OCI-LY7 (cell line): ENCODE data around the gene TPK1. TPM values are rescaled to one million over a fixed set of nuclear protein-coding genes. Genes with fewer than 3 reads are reported as not detected.

Experiments used
- BruUV-seq: library from RNA; stranded (reverse); fragments of 400-500 nt; replicated peaks from 2 replicates; lab custom pipeline; 2021; lab: Mats Ljungman, UMichigan
- CTCF ChIA-PET: fragments of 300-600 bp; sonication (Branson Sonifier 250); formaldehyde crosslinking; loops from one replicate; lab custom pipeline; 2022; ENCODE audit warnings: antibody characterized with exemption; ENCODE audit not compliant: unreplicated experiment; lab: Charles Lee
- POLR2A ChIA-PET: fragments of 300-600 bp; sonication (Branson Sonifier 250); formaldehyde crosslinking; loops from one replicate; lab custom pipeline; 2022; ENCODE audit warnings: antibody characterized with exemption; lab: Charles Lee
- DNase-seq: peaks from one replicate; pipeline ENCODE4 v3.0.0-alpha.2; 2015; ENCODE audit warnings: low spot score
- H2AFZ ChIP-seq: fragments of 200-600 bp; sonication (generic), shearing (Covaris generic); 2 replicates; pipeline ENCODE4 v1.6.1; 2014; ENCODE audit warnings: mild to moderate bottlenecking, antibody characterized with exemption, low read length, moderate library complexity
- H3K27ac ChIP-seq: fragments of 200-600 bp; sonication (generic); 2 replicates; pipeline ENCODE4 v1.5.1; 2014; ENCODE audit warnings: mixed run types, low read depth, mild to moderate bottlenecking, moderate library complexity, low read length, inconsistent platforms; ENCODE audit not compliant: poor library complexity, severe bottlenecking
- H3K36me3 ChIP-seq: fragments of 200-600 bp; sonication (generic); 2 replicates; pipeline ENCODE4 v1.6.1; 2014; ENCODE audit warnings: mild to moderate bottlenecking, antibody characterized with exemption, low read length, moderate library complexity, mixed read lengths; ENCODE audit not compliant: insufficient read depth
- H3K4me1 ChIP-seq: fragments of 200-600 bp; sonication (generic); 2 replicates; pipeline ENCODE4 v1.5.1; 2014; ENCODE audit warnings: mild to moderate bottlenecking, low read length; ENCODE audit not compliant: insufficient read depth, poor library complexity, severe bottlenecking
- H3K4me2 ChIP-seq: fragments of 200-600 bp; sonication (generic); 2 replicates; pipeline ENCODE4 v1.6.1; 2014; ENCODE audit warnings: mild to moderate bottlenecking, low read length
- H3K4me3 ChIP-seq: fragments of 200-600 bp; sonication (generic); 2 replicates; pipeline ENCODE4 v1.5.1; 2014; ENCODE audit warnings: mild to moderate bottlenecking, low read depth, low read length; ENCODE audit not compliant: poor library complexity, severe bottlenecking
- H3K79me2 ChIP-seq: fragments of 200-600 bp; sonication (generic); 2 replicates; pipeline ENCODE4 v1.6.1; 2016; ENCODE audit warnings: low read depth, mild to moderate bottlenecking, low read length, moderate library complexity, mixed read lengths; ENCODE audit not compliant: insufficient read depth
- H3K9me2 ChIP-seq: fragments of 200-600 bp; sonication (generic); 2 replicates; pipeline ENCODE4 v1.6.1; 2016; ENCODE audit warnings: mild to moderate bottlenecking, low read length, mixed read lengths; ENCODE audit not compliant: insufficient read depth
- H3K9me3 ChIP-seq: fragments of 200-600 bp; sonication (generic); 2 replicates; pipeline ENCODE4 v1.6.1; 2014; ENCODE audit warnings: mild to moderate bottlenecking, mixed run types, low read length, mixed read lengths
- H4K20me1 ChIP-seq: fragments of 200-600 bp; sonication (generic); 2 replicates; pipeline ENCODE4 v1.6.1; 2014; ENCODE audit warnings: mild to moderate bottlenecking, antibody characterized with exemption, low read length, moderate library complexity, mixed read lengths; ENCODE audit not compliant: insufficient read depth
- CTCF ChIP-seq: fragments of 200-600 bp; sonication (generic); conservative IDR thresholded peaks from 2 replicates; pipeline ENCODE4 v1.5.1; 2014; ENCODE audit warnings: mild to moderate bottlenecking, antibody characterized with exemption, low read length, moderate library complexity, mixed read lengths
- EZH2phosphoT487 ChIP-seq: fragments of 200-600 bp; sonication (generic); IDR thresholded peaks from 2 replicates; pipeline ENCODE4 v1.6.1; 2018; ENCODE audit warnings: low read depth, borderline replicate concordance, mild to moderate bottlenecking, mixed run types, antibody characterized with exemption, low read length, moderate library complexity, mixed read lengths
- intact Hi-C: fragments of 100-400 bp; cut with micrococcal nuclease; formaldehyde crosslinking; loops from one replicate; pipeline ENCODE4 v1.10.0; 2022; ENCODE audit not compliant: unreplicated experiment
- total RNA-seq, 2 experiments: library from RNA; depleted of rRNA in 1 of 2; stranded (reverse); fragments of >200 nt in 1 of 2; shearing (Covaris generic) in 1 of 2; gene quantifications; 2 replicates each; pipeline ENCODE4 v1.2.3, GENCODE V29; 2014 to 2022

Gene TPK1
- total RNA-seq, 2 experiments from 2014 or later = 6.7 to 12.5 TPM

GRCh38 chr7:144738708-144739314, 97.0 kb downstream of the TPK1 start:
- H4K20me1 ChIP-seq = no peaks in the 10 kb centered on the region
- no peak for TF ChIP-seq EZH2phosphoT487
- peak; percentile 94 for TF ChIP-seq CTCF
- H3K4me1 ChIP-seq = no peaks in the 10 kb centered on the region
- H3K27ac ChIP-seq = no peak overlapping the region
- no peaks in the 10 kb centered on the region for H3K36me3 ChIP-seq
- no peak overlapping the region for H3K4me3 ChIP-seq
- no peaks in the 10 kb centered on the region for H3K9me3 ChIP-seq
- no TSS peak for BruUV-seq
- CTCF ChIA-PET = no interaction called here
- H3K4me2 ChIP-seq = no peak overlapping the region
- H3K79me2 ChIP-seq = no peaks in the 10 kb centered on the region
- H2AFZ ChIP-seq = no peak overlapping the region
- peak; percentile 60 for DNase-seq
- H3K9me2 ChIP-seq = no peaks in the 10 kb centered on the region
- intact Hi-C loops = loop anchor here (5.0 kb wide), 2 partner anchors 48 to 98 kb away; partner anchors contain the start of gene TPK1
- POLR2A ChIA-PET = interaction anchor here (0.6 to 0.7 kb wide), 2 partner anchors 96 to 104 kb away, joined by 3 read pairs; no protein-coding TSS in a partner anchor

GRCh38 chr7:144738146-144738545, 97.7 kb downstream of the TPK1 start:
- no peak overlapping the region for H2AFZ ChIP-seq
- no peaks in the 10 kb centered on the region for H3K9me3 ChIP-seq
- H3K4me3 ChIP-seq = no peak overlapping the region
- intact Hi-C loops = loop anchor here (5.0 kb wide), 2 partner anchors 49 to 99 kb away; partner anchors contain the start of gene TPK1
- no peaks in the 10 kb centered on the region for H3K4me1 ChIP-seq
- ChIA-PET POLR2A (interaction anchor here (0.7 kb wide), 1 partner anchor 97 kb away, joined by 3 read pairs; no protein-coding TSS in a partner anchor), CTCF (no interaction called here)
- no peak overlapping the region for H3K4me2 ChIP-seq
- no TSS peak for BruUV-seq
- H3K27ac ChIP-seq = no peak overlapping the region
- no peaks in the 10 kb centered on the region for H3K36me3 ChIP-seq
- H3K79me2 ChIP-seq = no peaks in the 10 kb centered on the region
- DNase-seq = no peak
- no peaks in the 10 kb centered on the region for H3K9me2 ChIP-seq
- no peaks in the 10 kb centered on the region for H4K20me1 ChIP-seq
- TF ChIP-seq EZH2phosphoT487 = no peak

DNA sequence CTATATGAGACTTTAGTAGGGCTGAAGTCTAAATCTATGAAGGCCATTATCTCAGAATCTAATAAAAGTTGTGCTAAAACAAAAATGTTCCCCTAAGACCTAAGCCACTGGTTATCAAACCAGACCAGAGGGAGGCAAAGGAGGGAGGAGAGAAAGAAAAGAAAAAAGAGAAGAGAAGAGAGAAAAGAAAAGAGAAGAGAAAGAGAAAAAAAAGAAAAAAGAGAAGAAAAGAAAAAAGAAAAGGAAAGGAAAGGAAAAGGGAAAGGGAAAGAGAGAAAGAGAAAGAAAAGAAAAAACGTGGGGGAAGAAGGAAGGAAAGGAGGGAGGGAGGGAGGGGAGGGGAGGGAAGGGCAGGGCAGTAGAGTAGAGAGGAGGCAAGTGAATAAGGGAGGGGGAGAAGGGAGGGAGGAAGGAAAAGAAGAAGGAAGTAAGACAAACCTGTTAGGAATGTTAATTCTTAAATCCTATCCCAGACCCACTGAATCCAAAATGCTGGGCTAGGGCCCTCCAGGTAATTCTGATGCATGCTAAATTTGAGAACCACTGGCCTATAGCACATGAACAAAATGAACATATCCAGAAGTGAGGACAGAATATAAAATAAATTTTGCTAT, 98.9 kb downstream of the TPK1 start:
- no peaks in the 10 kb centered on the region for H3K9me2 ChIP-seq

More for the DNA sequence above, 98.9 kb downstream of the TPK1 start:
- H3K27ac ChIP-seq = no peak overlapping the region
- H3K4me3 ChIP-seq = no peak overlapping the region
- DNase-seq = no peak
- H3K4me2 ChIP-seq = no peak overlapping the region
- no peak overlapping the region for H2AFZ ChIP-seq
- intact Hi-C loops = loop anchor here (5.0 kb wide), 2 partner anchors 50 to 100 kb away; partner anchors contain the start of gene TPK1
- H4K20me1 ChIP-seq = no peaks in the 10 kb centered on the region
- ChIA-PET CTCF (no interaction called here), POLR2A (interaction anchor here (0.6 to 0.9 kb wide), 2 partner anchors 99 to 418 kb away, joined by 3 read pairs; partner anchors contain the start of gene TPK1)
- H3K79me2 ChIP-seq = no peaks in the 10 kb centered on the region
- no peaks in the 10 kb centered on the region for H3K4me1 ChIP-seq
- no peak for TF ChIP-seq EZH2phosphoT487
- TF ChIP-seq CTCF = no peak
- no peaks in the 10 kb centered on the region for H3K9me3 ChIP-seq
- no peaks in the 10 kb centered on the region for H3K36me3 ChIP-seq
- BruUV-seq = no TSS peak
